AG08395 (cell line): ENCODE results near the gene FBLIM1.
"Not testable (repeated sequence)": the region's sequence is repeated elsewhere in the genome, so short reads cannot be mapped to it uniquely, and the experiment has no call there.

ENCODE experiments used
- DNase-seq: peaks from one replicate; pipeline ENCODE4 v3.0.0; 2012; ENCODE audit warnings: mixed read lengths, low spot score

Gene FBLIM1

GRCh38 chr1:15767941-15768340 lies 9.3 kb downstream of the FBLIM1 start:
- DNase-seq: no peak

- no peak for DNase-seq
Measured at GRCh38 chr1:15768388-15768787, 9.8 kb downstream of the FBLIM1 start.

- DNase-seq: no peak
Measured at GRCh38 chr1:15770313-15770962, 11.8 kb downstream of the FBLIM1 start.

- no peak for DNase-seq
Measured at GRCh38 chr1:15771836-15772515, 13.4 kb downstream of the FBLIM1 start.

- no peak for DNase-seq
Measured at GRCh38 chr1:15775706-15776105, 17.1 kb downstream of the FBLIM1 start.

- no peak for DNase-seq
Measured at GRCh38 chr1:15777909-15778707, 19.5 kb downstream of the FBLIM1 start.

- no peak for DNase-seq
Measured at GRCh38 chr1:15785683-15786082, 27.1 kb downstream of the FBLIM1 start.

- DNase-seq: peak; percentile 72
Measured at GRCh38 chr1:15786581-15786980, 28.0 kb downstream of the FBLIM1 start.

- no peak for DNase-seq
Measured at GRCh38 chr1:15788624-15789301, 30.2 kb downstream of the FBLIM1 start.

- no peak for DNase-seq
Measured at GRCh38 chr1:15796086-15796462, 37.5 kb downstream of the FBLIM1 start.

GRCh38 chr1:15797614-15798390 lies 39.2 kb downstream of the FBLIM1 start:
- no peak for DNase-seq

GRCh38 chr1:15799004-15799867 lies 40.6 kb downstream of the FBLIM1 start:
- DNase-seq: peak; percentile 98

- peak; percentile 59 for DNase-seq
Measured at GRCh38 chr1:15799928-15800835, 41.6 kb downstream of the FBLIM1 start.

- DNase-seq: peak; percentile 47
Measured at GRCh38 chr1:15802234-15802965, 43.8 kb downstream of the FBLIM1 start.

- DNase-seq: no peak
Measured at GRCh38 chr1:15803380-15803779, 44.8 kb downstream of the FBLIM1 start.

- no peak for DNase-seq
Measured at GRCh38 chr1:15804060-15804459, 45.5 kb downstream of the FBLIM1 start.

- DNase-seq: no peak
Measured at GRCh38 chr1:15807121-15807520, 48.5 kb downstream of the FBLIM1 start.

- not testable (repeated sequence) for DNase-seq
Measured at GRCh38 chr1:15807549-15807948, 49.0 kb downstream of the FBLIM1 start, which contains the start of gene UQCRHL. Gene UQCRHL (minus strand): TSS chr1:15807649. CDS start chr1:15807649, 0 bp downstream.

- DNase-seq: no peak
Measured at GRCh38 chr1:15808955-15809354, 50.4 kb downstream of the FBLIM1 start.
